ENCODE measurements around the gene MC2R. TPM values are rescaled to one million over a fixed set of nuclear protein-coding genes. Genes with fewer than 3 reads are reported as not detected.

MC2R gene
- total RNA-seq, 1 donor from 2014 or later = not detected

Other genes with a start within 250 kb of the MC2R start
- gene FAM210A, start 189.0 kb downstream of the MC2R start, total RNA-seq = 52.9 TPM
- gene RNMT, start 188.9 kb downstream of the MC2R start, total RNA-seq = 24.2 TPM
- not detected for gene MC5R, start 91.4 kb downstream of the MC2R start, total RNA-seq
- gene ZNF519, start 216.9 kb upstream of the MC2R start, total RNA-seq = 3.8 TPM

Data from left ventricle myocardium inferior (tissue), 1 donor.